IMR-90 (cell line): ENCODE measurements around the gene GNG7. TPM values are rescaled to one million over a fixed set of nuclear protein-coding genes. Genes with fewer than 3 reads are reported as not detected.
A peak's percentile ranks its signal among the peaks of the same experiment; 100 is the strongest.

Source experiments
- ATAC-seq: fragments of 200-7000 bp; cut with Tn5 transposase; 2 replicates; pipeline ENCODE4 v1.9.1; 2020; ENCODE audit warnings: low read depth, mild to moderate bottlenecking, moderate library complexity
- BruUV-seq: library from RNA; stranded (reverse); fragments of 400-500 nt; replicated peaks from 2 replicates; lab custom pipeline; 2021; lab: Mats Ljungman, UMichigan
- CTCF ChIA-PET: fragments of 300-600 bp; formaldehyde crosslinking; extraction: SDS; loops from one replicate; lab custom pipeline; 2021; ENCODE audit warnings: antibody characterized with exemption; lab: Yijun Ruan, JAX
- POLR2A ChIA-PET: fragments of 300-600 bp; sonication (Branson Sonifier 250); formaldehyde crosslinking; loops from one replicate; lab custom pipeline; 2022; ENCODE audit warnings: antibody characterized with exemption; ENCODE audit not compliant: unreplicated experiment; lab: Charles Lee
- DNase-seq: peaks from one replicate; pipeline ENCODE4 v3.0.0; 2013
- H2AFZ ChIP-seq: replicated peaks from 2 replicates; pipeline ENCODE3; 2013; ENCODE audit warnings: low read length, mild to moderate bottlenecking; ENCODE audit not compliant: poor library complexity
- H2AK5ac ChIP-seq: 2 replicates; pipeline ENCODE4 v1.6.1; 2013; ENCODE audit warnings: low read depth, low read length, inconsistent platforms
- H2AK9ac ChIP-seq: replicated peaks from 2 replicates; pipeline ENCODE3; 2013; ENCODE audit warnings: mild to moderate bottlenecking, low read depth, low read length, moderate library complexity; ENCODE audit not compliant: poor library complexity
- H2BK120ac ChIP-seq: 2 replicates; pipeline ENCODE4 v1.6.1; 2013; ENCODE audit warnings: low read depth, low read length, inconsistent platforms
- H2BK15ac ChIP-seq: 3 replicates; pipeline ENCODE4 v1.6.1; 2013; ENCODE audit warnings: low read depth, low read length, inconsistent platforms
- H2BK20ac ChIP-seq: 2 replicates; pipeline ENCODE4 v1.6.1; 2013; ENCODE audit warnings: low read depth, mild to moderate bottlenecking, inconsistent platforms, low read length, moderate library complexity
- H2BK5ac ChIP-seq: 2 replicates; pipeline ENCODE4 v1.6.1; 2013; ENCODE audit warnings: mild to moderate bottlenecking, low read depth, low read length, inconsistent platforms; ENCODE audit not compliant: poor library complexity, severe bottlenecking
- H3K14ac ChIP-seq: replicated peaks from 2 replicates; pipeline ENCODE4 v1.6.1; 2013; ENCODE audit warnings: low read depth, low read length, inconsistent platforms
- H3K18ac ChIP-seq: 2 replicates; pipeline ENCODE4 v1.6.1; 2013; ENCODE audit warnings: low read depth, low read length, control low read depth
- H3K23ac ChIP-seq: 2 replicates; pipeline ENCODE4 v1.6.1; 2013; ENCODE audit warnings: low read depth, low read length, inconsistent platforms
- H3K27ac ChIP-seq: 2 replicates; pipeline ENCODE4 v1.5.1; 2013; ENCODE audit warnings: mild to moderate bottlenecking, control low read depth, low read length; ENCODE audit not compliant: insufficient read depth
- H3K27me3 ChIP-seq: 2 replicates; pipeline ENCODE4 v1.6.1; 2013; ENCODE audit warnings: low read length; ENCODE audit not compliant: control insufficient read depth, insufficient read depth
- H3K36me3 ChIP-seq: 2 replicates; pipeline ENCODE4 v1.6.1; 2013; ENCODE audit warnings: low read length, mixed read lengths; ENCODE audit not compliant: control insufficient read depth, insufficient read depth
- H3K4ac ChIP-seq: 2 replicates; pipeline ENCODE4 v1.6.1; 2013; ENCODE audit warnings: low read depth, low read length, inconsistent platforms
- H3K4me1 ChIP-seq: 2 replicates; pipeline ENCODE4 v1.6.1; 2013; ENCODE audit warnings: low read length, mixed read lengths; ENCODE audit not compliant: control insufficient read depth, insufficient read depth
- H3K4me2 ChIP-seq: 2 replicates; pipeline ENCODE4 v1.6.1; 2013; ENCODE audit warnings: low read depth, mild to moderate bottlenecking, control low read depth, low read length, moderate library complexity
- H3K4me3 ChIP-seq: 2 replicates; pipeline ENCODE4 v1.5.1; 2013; ENCODE audit warnings: low read depth, mild to moderate bottlenecking, control low read depth, low read length, moderate library complexity; ENCODE audit not compliant: insufficient read depth
- H3K56ac ChIP-seq: 2 replicates; pipeline ENCODE4 v1.6.1; 2013; ENCODE audit warnings: low read length, inconsistent platforms; ENCODE audit not compliant: insufficient read depth; ENCODE audit errors: extremely low read depth
- H3K79me1 ChIP-seq, 2 experiments: 2 replicates each; pipeline ENCODE4 v1.6.1; 2013; ENCODE audit warnings: low read length in 2 of 2, inconsistent platforms in 1 of 2, low read depth in 1 of 2
- H3K9ac ChIP-seq: 2 replicates; pipeline ENCODE4 v1.6.1; 2013; ENCODE audit warnings: low read depth, low read length, control low read depth
- H3K9me1 ChIP-seq: 2 replicates; pipeline ENCODE4 v1.6.1; 2013; ENCODE audit warnings: low read length, inconsistent platforms; ENCODE audit not compliant: insufficient read depth
- H3K9me3 ChIP-seq: 2 replicates; pipeline ENCODE4 v1.6.1; 2013; ENCODE audit warnings: low read length; ENCODE audit not compliant: control insufficient read depth, insufficient read depth
- H4K20me1 ChIP-seq: 2 replicates; pipeline ENCODE4 v1.6.1; 2013; ENCODE audit warnings: low read length, inconsistent platforms; ENCODE audit not compliant: insufficient read depth
- H4K5ac ChIP-seq: 2 replicates; pipeline ENCODE4 v1.6.1; 2013; ENCODE audit warnings: mild to moderate bottlenecking, low read depth, low read length, control low read depth
- H4K8ac ChIP-seq, 2 experiments: 2 replicates each; pipeline ENCODE4 v1.6.1; 2013; ENCODE audit warnings: low read depth in 2 of 2, low read length in 2 of 2, control low read depth in 1 of 2, inconsistent platforms in 1 of 2
- H4K91ac ChIP-seq: 2 replicates; pipeline ENCODE4 v1.6.1; 2013; ENCODE audit warnings: low read depth, low read length, inconsistent platforms; ENCODE audit not compliant: insufficient read depth
- BHLHE40 ChIP-seq: fragments of 150-350 bp; IDR thresholded peaks from 2 replicates; pipeline ENCODE4 v1.6.1; 2016; ENCODE audit warnings: mild to moderate bottlenecking, low read depth, low read length
- CEBPB ChIP-seq: IDR thresholded peaks from 2 replicates; pipeline ENCODE4 v1.6.1; 2012; ENCODE audit warnings: low read depth, low read length, improper control_type of control experiment
- CHD1 ChIP-seq: IDR thresholded peaks from 2 replicates; pipeline ENCODE4 v1.6.1; 2012; ENCODE audit warnings: low read depth, low read length, improper control_type of control experiment
- FOS ChIP-seq: fragments of 150-350 bp; IDR thresholded peaks from 2 replicates; pipeline ENCODE4 v1.6.1; 2016; ENCODE audit warnings: low read depth, low read length
- MAFK ChIP-seq: IDR thresholded peaks from 2 replicates; pipeline ENCODE4 v1.6.1; 2012; ENCODE audit warnings: low read depth, low read length, improper control_type of control experiment
- MXI1 ChIP-seq: IDR thresholded peaks from 2 replicates; pipeline ENCODE4 v1.6.1; 2012; ENCODE audit warnings: low read depth, mild to moderate bottlenecking, low read length, moderate library complexity, borderline replicate concordance
- NFE2L2 ChIP-seq: fragments of 150-350 bp; IDR thresholded peaks from 2 replicates; pipeline ENCODE4 v1.6.1; 2016; ENCODE audit warnings: low read depth, mild to moderate bottlenecking, low read length
- POLR2A ChIP-seq: IDR thresholded peaks from 2 replicates; pipeline ENCODE4 v1.6.1; 2012; ENCODE audit warnings: mild to moderate bottlenecking, low read depth, low read length
- RAD21 ChIP-seq: IDR thresholded peaks from 2 replicates; pipeline ENCODE4 v1.6.1; 2012; ENCODE audit warnings: low read length, improper control_type of control experiment
- RCOR1 ChIP-seq: IDR thresholded peaks from 2 replicates; pipeline ENCODE4 v1.6.1; 2012; ENCODE audit warnings: mild to moderate bottlenecking, low read length, improper control_type of control experiment; ENCODE audit not compliant: insufficient replicate concordance
- WGBS, 2 experiments: methylation state at CpG; one replicate each; pipeline versions ENCODE4 v1.1.5 to v1.1.7; 2013; ENCODE audit warnings: missing lambda C conversion rate in 2 of 2; ENCODE audit not compliant: insufficient read length in 1 of 2; ENCODE audit errors: extremely low coverage in 2 of 2; 5-methylcytosine and 5-hydroxymethylcytosine counted together
- dilution Hi-C: fragments of 300-500 bp; cut with HindIII; formaldehyde crosslinking; loops from one replicate; pipeline ENCODE4 v1.14.3; 2018; ENCODE audit warnings: low sequenced_read_pairs; ENCODE audit not compliant: unreplicated experiment
- in situ Hi-C: fragments of 300-500 bp; cut with MboI; formaldehyde crosslinking; loops from 3 replicates; pipeline ENCODE4 v1.14.3; 2019; ENCODE audit warnings: low sequenced_read_pairs, inconsistent platforms, mixed read lengths
- intact Hi-C: fragments of 100-400 bp; cut with micrococcal nuclease; formaldehyde crosslinking; loops from 2 replicates; pipeline ENCODE4 v1.10.0; 2022
- polyA plus RNA-seq, 3 experiments: library from polyadenylated mRNA; depleted of rRNA; stranded (reverse); fragments of >200 nt; gene quantifications; 2 replicates each; pipeline ENCODE4 v1.2.3, GENCODE V29; 2012; ENCODE audit warnings: low replicate concordance in 1 of 3
- total RNA-seq: library from RNA; depleted of rRNA; stranded (reverse); fragments of >200 nt; gene quantifications from 2 replicates; pipeline ENCODE4 v1.2.3, GENCODE V29; 2012
- TF ChIP-seq, protein P1 (sequence below): fragments of 150-350 bp; IDR thresholded peaks from 2 replicates; pipeline ENCODE4 v1.6.1; 2017; ENCODE audit warnings: mild to moderate bottlenecking, antibody characterized with exemption, low read length, low read depth
- TF ChIP-seq, protein P2 (sequence below): conservative IDR thresholded peaks from 2 replicates; pipeline ENCODE4 v1.5.1; 2012; ENCODE audit warnings: mild to moderate bottlenecking, low read depth, low read length, improper control_type of control experiment
- TF ChIP-seq, protein P3 (sequence below): fragments of 150-350 bp; IDR thresholded peaks from 2 replicates; pipeline ENCODE4 v1.6.1; 2016; ENCODE audit warnings: low read depth, mild to moderate bottlenecking, low read length, moderate library complexity, borderline replicate concordance

GNG7 gene
- total and polyA plus RNA-seq, 2 of the 4 experiments (the other 2 are of a cell fraction): under 0.01 to 0.21 TPM

DNA sequence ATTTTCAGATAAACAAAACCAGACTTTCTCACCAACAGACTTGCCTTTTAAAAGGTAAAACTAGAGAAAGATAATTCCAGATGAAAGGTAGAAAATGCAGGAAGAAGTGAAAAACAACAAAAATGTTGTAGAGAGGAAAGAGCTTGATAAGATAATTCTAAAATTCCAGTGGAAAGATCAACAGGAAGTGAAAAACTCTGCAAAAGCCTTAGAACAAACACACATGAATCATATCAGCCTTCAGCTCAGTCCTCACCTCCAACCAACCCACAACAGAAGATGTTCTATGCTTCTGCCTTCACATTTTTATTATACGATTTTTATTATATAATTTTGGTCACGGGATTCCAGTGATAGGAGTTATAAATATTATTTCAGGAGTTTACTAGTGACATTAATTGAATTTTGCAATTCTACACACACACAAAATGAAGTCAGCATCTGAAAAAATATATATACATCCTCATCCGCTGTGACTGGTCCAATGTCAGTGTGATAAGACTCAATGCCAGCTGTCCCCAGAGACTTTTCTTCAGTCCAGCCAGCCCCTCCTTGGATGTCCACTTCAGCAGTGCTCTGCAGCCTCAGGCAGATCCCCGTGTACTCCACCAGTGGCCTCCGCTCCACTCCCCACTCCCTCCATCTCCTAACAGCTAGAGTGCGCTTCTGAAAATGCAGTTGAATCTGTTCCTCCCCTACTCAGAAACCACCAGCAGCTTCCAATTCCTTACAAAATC, 168.6 kb downstream of the GNG7 start:
- no peaks in the 10 kb centered on the region for H3K27me3 ChIP-seq
- peak overlapping the region; percentile 40 for H2AFZ ChIP-seq
- peak overlapping the region; percentile 87 for H3K14ac ChIP-seq
- H3K9ac ChIP-seq: no peak overlapping the region
- peak overlapping the region; percentile 60; the same call in 1 of the 2 replicates for H4K5ac ChIP-seq
- peak overlapping the region; percentile 47; the same call in 1 of the 2 replicates for H3K56ac ChIP-seq
- peak overlapping the region; percentile 76; the same call in 1 of the 2 replicates for H3K23ac ChIP-seq
- H3K4ac ChIP-seq: peak overlapping the region; percentile 92
- H3K4me1 ChIP-seq: peaks cover 6% of the 10 kb centered on the region; the same call in 1 of the 2 replicates
- peak overlapping the region; percentile 97 for H4K91ac ChIP-seq
- peaks cover 4 to 5% of the 10 kb centered on the region in 2 experiments; a peak in 1 of 4 replicates for H3K79me1 ChIP-seq
- ChIA-PET POLR2A (interaction anchor here (0.5 to 0.7 kb wide), 4 partner anchors 35 to 76 kb away, joined by 3 to 9 read pairs (median 4); partner anchors contain the start of gene GADD45B), CTCF (interaction anchor here (1.2 kb wide), 1 partner anchor 8 kb away, joined by 3 read pairs; no protein-coding TSS in a partner anchor)
- peak overlapping the region; percentile 65; the same call in 1 of the 2 replicates for H3K27ac ChIP-seq
- peak overlapping the region; percentile 97 for H2BK20ac ChIP-seq
- H4K20me1 ChIP-seq: no peaks in the 10 kb centered on the region
- intact Hi-C loops (no loop called here), dilution Hi-C loops (no loop called here), in situ Hi-C loops (no loop called here)
- H2BK5ac ChIP-seq: peak overlapping the region; percentile 99
- ATAC-seq (no peak), DNase-seq (no peak)
- BruUV-seq: no TSS peak
- H3K36me3 ChIP-seq: no peaks in the 10 kb centered on the region
- H3K9me3 ChIP-seq: peaks cover 10% of the 10 kb centered on the region
- TF ChIP-seq NFE2L2 (no peak), FOS (no peak), POLR2A (no peak), CHD1 (no peak), MAFK (no peak), MXI1 (no peak), RCOR1 (no peak), RAD21 (no peak), CEBPB (no peak), BHLHE40 (no peak)
- TF ChIP-seq, protein P1, sequence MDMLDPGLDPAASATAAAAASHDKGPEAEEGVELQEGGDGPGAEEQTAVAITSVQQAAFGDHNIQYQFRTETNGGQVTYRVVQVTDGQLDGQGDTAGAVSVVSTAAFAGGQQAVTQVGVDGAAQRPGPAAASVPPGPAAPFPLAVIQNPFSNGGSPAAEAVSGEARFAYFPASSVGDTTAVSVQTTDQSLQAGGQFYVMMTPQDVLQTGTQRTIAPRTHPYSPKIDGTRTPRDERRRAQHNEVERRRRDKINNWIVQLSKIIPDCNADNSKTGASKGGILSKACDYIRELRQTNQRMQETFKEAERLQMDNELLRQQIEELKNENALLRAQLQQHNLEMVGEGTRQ: no peak
- TF ChIP-seq, protein P2, sequence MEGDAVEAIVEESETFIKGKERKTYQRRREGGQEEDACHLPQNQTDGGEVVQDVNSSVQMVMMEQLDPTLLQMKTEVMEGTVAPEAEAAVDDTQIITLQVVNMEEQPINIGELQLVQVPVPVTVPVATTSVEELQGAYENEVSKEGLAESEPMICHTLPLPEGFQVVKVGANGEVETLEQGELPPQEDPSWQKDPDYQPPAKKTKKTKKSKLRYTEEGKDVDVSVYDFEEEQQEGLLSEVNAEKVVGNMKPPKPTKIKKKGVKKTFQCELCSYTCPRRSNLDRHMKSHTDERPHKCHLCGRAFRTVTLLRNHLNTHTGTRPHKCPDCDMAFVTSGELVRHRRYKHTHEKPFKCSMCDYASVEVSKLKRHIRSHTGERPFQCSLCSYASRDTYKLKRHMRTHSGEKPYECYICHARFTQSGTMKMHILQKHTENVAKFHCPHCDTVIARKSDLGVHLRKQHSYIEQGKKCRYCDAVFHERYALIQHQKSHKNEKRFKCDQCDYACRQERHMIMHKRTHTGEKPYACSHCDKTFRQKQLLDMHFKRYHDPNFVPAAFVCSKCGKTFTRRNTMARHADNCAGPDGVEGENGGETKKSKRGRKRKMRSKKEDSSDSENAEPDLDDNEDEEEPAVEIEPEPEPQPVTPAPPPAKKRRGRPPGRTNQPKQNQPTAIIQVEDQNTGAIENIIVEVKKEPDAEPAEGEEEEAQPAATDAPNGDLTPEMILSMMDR: no peak
- TF ChIP-seq, protein P3, sequence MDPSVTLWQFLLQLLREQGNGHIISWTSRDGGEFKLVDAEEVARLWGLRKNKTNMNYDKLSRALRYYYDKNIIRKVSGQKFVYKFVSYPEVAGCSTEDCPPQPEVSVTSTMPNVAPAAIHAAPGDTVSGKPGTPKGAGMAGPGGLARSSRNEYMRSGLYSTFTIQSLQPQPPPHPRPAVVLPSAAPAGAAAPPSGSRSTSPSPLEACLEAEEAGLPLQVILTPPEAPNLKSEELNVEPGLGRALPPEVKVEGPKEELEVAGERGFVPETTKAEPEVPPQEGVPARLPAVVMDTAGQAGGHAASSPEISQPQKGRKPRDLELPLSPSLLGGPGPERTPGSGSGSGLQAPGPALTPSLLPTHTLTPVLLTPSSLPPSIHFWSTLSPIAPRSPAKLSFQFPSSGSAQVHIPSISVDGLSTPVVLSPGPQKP: no peak
- no peaks in the 10 kb centered on the region; the same call in 1 of the 2 replicates for H3K9me1 ChIP-seq
- H3K18ac ChIP-seq: peak overlapping the region; percentile 97; the same call in 1 of the 2 replicates
- peak overlapping the region; percentile 97 for H2BK120ac ChIP-seq
- H3K4me3 ChIP-seq: no peak overlapping the region
- peak overlapping the region; percentile 87 to 95 for H4K8ac ChIP-seq
- H3K4me2 ChIP-seq: no peak overlapping the region
- peak overlapping the region; percentile 84 for H2AK5ac ChIP-seq
- H2BK15ac ChIP-seq: peak overlapping the region; percentile 99; the same call in 2 of the 3 replicates
- peak overlapping the region; percentile 51 for H2AK9ac ChIP-seq
- WGBS, 2 experiments: 85% methylated on average over 3 of the region's 6 CpGs; no CpG with 5 or more reads in 1 of the 2 experiments
